Gastrocnemius medialis (tissue), 4 donors: Measurements from ENCODE around the gene MTERF4. TPM values are rescaled to one million over a fixed set of nuclear protein-coding genes. Genes with fewer than 3 reads are reported as not detected.

ENCODE experiments used
- ATAC-seq, 2 donors: fragments of 150-250 bp; one replicate each; pipeline ENCODE4 v1.9.1; 2016
- DNase-seq, 2 donors: peaks; one replicate each; pipeline ENCODE4 v3.0.0-alpha.2; 2019
- H3K27ac ChIP-seq, 4 donors: fragments of 200-600 bp; sonication (generic); 1 replicate in 1 of 4; 2 replicates in 3 of 4; pipeline ENCODE4 v1.5.1; 2016 to 2018; ENCODE audit warnings: mild to moderate bottlenecking in 2 of 4, moderate library complexity in 1 of 4
- H3K27me3 ChIP-seq, 3 donors: fragments of 200-600 bp; sonication (generic) in 2 of 3; 1 replicate in 1 of 3; 2 replicates in 2 of 3; pipeline versions ENCODE4 v1.5.1 to v1.6.0; 2016 to 2019; ENCODE audit warnings: mild to moderate bottlenecking in 1 of 3, moderate library complexity in 1 of 3
- H3K36me3 ChIP-seq, 2 donors: fragments of 200-600 bp; sonication (generic) in 1 of 2; one replicate each; pipeline ENCODE4 v1.5.1; 2017 to 2018
- H3K4me1 ChIP-seq, 2 donors: fragments of 200-600 bp; sonication (generic) in 1 of 2; one replicate each; pipeline ENCODE4 v1.5.1; 2016 to 2017; ENCODE audit warnings: mild to moderate bottlenecking in 2 of 2
- H3K4me3 ChIP-seq, 4 donors: fragments of 200-600 bp; sonication (generic) in 3 of 4; 1 replicate in 1 of 4; 2 replicates in 3 of 4; pipeline ENCODE4 v1.5.1; 2016 to 2019; ENCODE audit warnings: mild to moderate bottlenecking in 2 of 4
- H3K9me3 ChIP-seq, 3 donors: fragments of 200-600 bp; sonication (generic) in 2 of 3; 1 replicate in 1 of 3; 2 replicates in 2 of 3; pipeline ENCODE4 v1.5.1; 2016 to 2019
- CTCF ChIP-seq, 5 experiments: fragments of 450-650 bp in 3 of 5; fragments of 200-600 bp in 2 of 5; sonication (generic) in 2 of 5; IDR thresholded peaks in 4 of 5; conservative IDR thresholded peaks in 1 of 5; 1 replicate in 4 of 5; 2 replicates in 1 of 5; pipeline ENCODE4 v1.5.1; 2016 to 2019; ENCODE audit warnings: antibody characterized with exemption in 5 of 5, mild to moderate bottlenecking in 3 of 5, moderate library complexity in 3 of 5
- POLR2A ChIP-seq, 2 donors: fragments of 450-650 bp; IDR thresholded peaks; one replicate each; pipeline ENCODE4 v1.6.1; 2017; ENCODE audit warnings: antibody characterized with exemption in 2 of 2, mild to moderate bottlenecking in 2 of 2, moderate library complexity in 2 of 2
- in situ Hi-C, 4 donors: fragments of 200-750 bp; cut with MboI; loops; one replicate each; pipeline versions ENCODE4 v1.15.0 to v1.8.0; 2017; ENCODE audit warnings: low sequenced_read_pairs in 4 of 4
- intact Hi-C: fragments of 100-400 bp; cut with DNase I; formaldehyde crosslinking; loops from one replicate; pipeline ENCODE4 v1.15.1; 2023; ENCODE audit warnings: low total_unique reads
- total RNA-seq, 4 donors: library from RNA; depleted of rRNA; stranded (reverse); fragments of >200 nt; gene quantifications; one replicate each; pipeline versions ENCODE4 v1.1.0 to v1.2.3, GENCODE V29; 2016

The MTERF4 gene
- total RNA-seq, 4 donors from 2014 or later: 21.8 to 49.3 (median 37.0) TPM

DNA sequence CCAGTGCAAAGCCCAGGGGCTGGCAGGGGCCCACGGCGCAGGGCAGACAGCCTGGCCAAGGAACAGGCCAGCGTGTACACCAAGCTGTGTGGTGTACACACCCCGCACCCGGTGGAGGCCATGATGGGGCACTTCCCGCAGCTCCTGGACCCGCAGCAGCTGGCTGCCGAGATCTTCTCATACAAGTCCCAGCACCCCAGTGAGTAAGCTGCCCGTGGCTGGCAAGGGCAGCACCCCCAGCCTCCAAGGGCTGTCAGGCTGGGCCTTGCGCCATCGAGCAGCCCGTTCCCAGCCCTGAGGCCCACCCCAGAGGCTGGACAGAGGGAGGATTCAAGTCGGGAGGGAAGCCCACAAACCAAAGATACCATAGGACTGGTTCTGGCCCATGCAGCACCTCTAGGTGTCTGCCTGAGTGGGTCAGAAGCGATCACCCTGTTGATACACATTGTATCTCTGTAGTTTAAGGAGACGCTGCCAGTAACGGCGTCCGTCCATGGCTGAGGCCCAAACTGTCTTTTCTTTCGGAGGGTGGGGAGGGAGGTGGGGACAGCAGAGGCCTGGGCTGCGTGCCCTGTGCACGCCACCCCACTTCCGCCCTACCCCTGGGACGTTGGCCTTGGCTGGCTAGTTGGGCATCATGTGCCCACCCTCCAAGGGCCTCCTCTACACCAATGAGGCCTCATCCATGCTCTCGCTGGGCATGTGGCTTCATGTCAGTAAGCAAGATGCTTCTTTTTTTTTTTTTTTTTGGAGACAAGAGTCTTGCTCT, 16.8 kb upstream of the MTERF4 start:
- no peaks in the 10 kb centered on the region for H3K36me3 ChIP-seq
- H3K9me3 ChIP-seq: no peaks in the 10 kb centered on the region
- H3K27ac ChIP-seq: no peak overlapping the region
- no peak for DNase-seq
- H3K27me3 ChIP-seq: no peaks in the 10 kb centered on the region
- in situ Hi-C loops (no loop called here), intact Hi-C loops (no loop called here)
- H3K4me1 ChIP-seq: no peaks in the 10 kb centered on the region
- H3K4me3 ChIP-seq: no peak overlapping the region
- no peak for ATAC-seq
- TF ChIP-seq POLR2A (IDR thresholded peaks at IDR 0.05): no peak
- no peak for TF ChIP-seq CTCF (IDR thresholded peaks at IDR 0.05 in 4 of 5, conservative IDR thresholded peaks at IDR 0.05 in 1 of 5)

DNA sequence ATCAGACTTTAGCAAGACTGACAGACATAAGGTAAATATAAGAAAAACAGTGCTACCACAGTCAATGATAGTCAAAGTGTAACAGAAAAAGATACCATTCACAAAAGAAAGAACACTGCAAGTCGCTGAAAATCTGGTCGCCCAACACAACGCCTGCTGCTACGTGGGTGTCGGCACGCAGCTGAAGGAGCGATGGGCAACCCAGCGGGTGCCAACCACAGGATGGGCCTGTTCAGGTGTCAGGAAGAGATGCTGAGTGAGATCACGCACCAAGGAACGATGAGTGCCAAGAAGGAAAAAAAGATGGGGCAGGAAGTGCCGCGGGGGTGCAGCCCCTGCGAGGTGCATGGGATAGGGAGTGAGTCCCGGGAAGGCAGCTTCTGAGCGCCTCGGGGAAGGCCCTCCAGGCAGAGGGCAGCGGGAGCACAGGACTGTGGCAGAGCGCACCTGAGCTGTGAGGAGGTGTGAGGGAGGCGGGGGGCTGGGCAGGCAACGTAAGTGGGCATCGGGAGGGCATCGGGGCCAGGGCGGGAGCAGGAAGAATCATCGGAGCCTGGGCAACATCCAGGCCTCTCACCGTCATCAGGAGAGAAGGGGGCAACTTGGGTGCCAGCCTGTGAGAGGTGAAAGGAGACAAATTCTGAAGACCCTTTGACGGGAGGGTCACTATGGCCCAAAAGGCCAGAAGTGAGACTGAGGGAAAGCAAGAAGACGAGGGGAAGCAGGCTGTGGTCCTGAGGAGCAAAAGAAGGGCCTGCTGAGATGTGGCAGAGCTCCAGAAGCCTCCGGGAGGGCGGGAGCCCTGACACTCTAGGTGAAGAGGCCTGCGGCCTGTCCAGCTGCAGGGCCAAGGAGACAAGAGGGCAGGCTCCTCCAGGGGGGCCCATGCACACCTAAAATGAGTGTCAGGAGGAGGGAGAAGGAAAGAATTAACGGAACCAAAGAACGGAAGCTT, 14.8 kb upstream of the MTERF4 start:
- Histone ChIP-seq H3K4me3 (no peak overlapping the region), H3K9me3 (no peaks in the 10 kb centered on the region), H3K4me1 (no peaks in the 10 kb centered on the region), H3K36me3 (no peaks in the 10 kb centered on the region), H3K27me3 (no peaks in the 10 kb centered on the region), H3K27ac (no peak overlapping the region)
- TF ChIP-seq CTCF (IDR thresholded peaks at IDR 0.05 in 4 of 5, conservative IDR thresholded peaks at IDR 0.05 in 1 of 5) (no peak), POLR2A (IDR thresholded peaks at IDR 0.05) (no peak)
- in situ Hi-C loops (no loop called here), intact Hi-C loops (no loop called here)
- DNase-seq (no peak), ATAC-seq (no peak)

- no peak for ATAC-seq
- Histone ChIP-seq H3K36me3 (no peaks in the 10 kb centered on the region), H3K9me3 (no peaks in the 10 kb centered on the region), H3K4me3 (no peak overlapping the region), H3K4me1 (no peaks in the 10 kb centered on the region), H3K27ac (no peak overlapping the region), H3K27me3 (no peaks in the 10 kb centered on the region)
- no peak for TF ChIP-seq POLR2A (IDR thresholded peaks at IDR 0.05)
- TF ChIP-seq CTCF (IDR thresholded peaks at IDR 0.05 in 4 of 5, conservative IDR thresholded peaks at IDR 0.05 in 1 of 5): no peak
- intact Hi-C loops: no loop called here
- DNase-seq: no peak
- in situ Hi-C loops: no loop called here
Observed at GRCh38 chr2:241115361-241115760, 13.3 kb upstream of the MTERF4 start.

- in situ Hi-C loops: no loop called here
- no peak overlapping the region for H3K4me3 ChIP-seq
- no peaks in the 10 kb centered on the region for H3K4me1 ChIP-seq
- TF ChIP-seq CTCF (IDR thresholded peaks at IDR 0.05 in 4 of 5, conservative IDR thresholded peaks at IDR 0.05 in 1 of 5) (no peak), POLR2A (IDR thresholded peaks at IDR 0.05) (no peak)
- no peak for ATAC-seq
- no peak overlapping the region for H3K27ac ChIP-seq
- H3K36me3 ChIP-seq: no peaks in the 10 kb centered on the region
- DNase-seq: no peak
- H3K9me3 ChIP-seq: no peaks in the 10 kb centered on the region
- intact Hi-C loops: no loop called here
- H3K27me3 ChIP-seq: no peaks in the 10 kb centered on the region
Observed at GRCh38 chr2:241114836-241115235, 12.7 kb upstream of the MTERF4 start.
